Left colon (tissue), 2 donors: Measurements from ENCODE around the gene LRFN3. TPM values are rescaled to one million over a fixed set of nuclear protein-coding genes. Genes with fewer than 3 reads are reported as not detected.

ENCODE experiments used
- ATAC-seq: fragments of 200-7000 bp; cut with Tn5 transposase; one replicate; pipeline ENCODE4 v1.9.1; 2020; ENCODE audit warnings: mild to moderate bottlenecking, moderate library complexity
- DNase-seq, 2 donors: peaks; one replicate each; pipeline ENCODE4 v3.0.0-alpha.2; 2020
- intact Hi-C, 2 donors: fragments of 100-400 bp; cut with DNase I in 1 of 2; cut with micrococcal nuclease in 1 of 2; formaldehyde crosslinking; loops; one replicate each; pipeline versions ENCODE4 v1.11.2 to v1.14.0; 2022; cut with DNase I, micrococcal nuclease
- total RNA-seq, 2 donors: library from RNA; stranded (reverse); fragmentation: NEBNext Ultra II Directional; extraction: Animal tissue kit (Norgen Biotek cat#: 25700); gene quantifications; one replicate each; pipeline ENCODE4 v1.2.1, GENCODE V29; 2021
- donor health status: DM: no; HTN: no; CAD: no.
- donor health status: DM: yes; HTN: yes; CAD: no.

LRFN3 gene
- total RNA-seq, 2 donors from 2014 or later: 12.5 to 14.7 TPM

GRCh38 chr19:35990771-35991730 lies 54.9 kb downstream of the LRFN3 start:
- intact Hi-C loops: no loop called here
- ATAC-seq: no peak
- DNase-seq: no peak

GRCh38 chr19:35991731-35992450 lies 55.7 kb downstream of the LRFN3 start:
- intact Hi-C loops: no loop called here
- DNase-seq (no peak), ATAC-seq (no peak)

- DNase-seq (no peak), ATAC-seq (no peak)
- intact Hi-C loops: no loop called here
Observed at GRCh38 chr19:35992907-35993765, 57.0 kb downstream of the LRFN3 start.

- intact Hi-C loops: no loop called here
- ATAC-seq (peak; percentile 12), DNase-seq (peak in 1 of 2 donors; percentile 45)
Observed at GRCh38 chr19:35993923-35994598, 57.9 kb downstream of the LRFN3 start.

Other genes starting within 250 kb of the LRFN3 start
- 1 to 10 TPM in 1 of 2 donors, under 1 TPM in 1; 0.15 to 1.1 TPM for gene ZBTB32, start 231.8 kb upstream of the LRFN3 start, total RNA-seq
- gene KMT2B, start 218.4 kb upstream of the LRFN3 start, total RNA-seq: 10 to 100 TPM; 34.8 to 40.1 TPM
- 1 to 10 TPM; 4.1 to 7.7 TPM for gene IGFLR1, start 193.9 kb upstream of the LRFN3 start, total RNA-seq
- gene U2AF1L4, start 191.0 kb upstream of the LRFN3 start, total RNA-seq: 10 to 100 TPM; 14.5 to 17.3 TPM
- gene PSENEN, start 190.7 kb upstream of the LRFN3 start, total RNA-seq: 10 to 100 TPM; 82.2 to 86.0 TPM
- 1 to 10 TPM; 5.9 to 6.1 TPM for gene LIN37, start 187.8 kb upstream of the LRFN3 start, total RNA-seq
- 10 to 100 TPM in 1 of 2 donors, 1 to 10 TPM in 1; 4.5 to 16.4 TPM for gene HSPB6, start 179.3 kb upstream of the LRFN3 start, total RNA-seq
- 10 to 100 TPM; 16.8 to 19.5 TPM for gene PROSER3, start 178.2 kb upstream of the LRFN3 start, total RNA-seq
- 10 to 100 TPM in 1 of 2 donors, 1 to 10 TPM in 1; 9.7 to 10.1 TPM for gene ARHGAP33, start 160.8 kb upstream of the LRFN3 start, total RNA-seq
- not detected for gene PRODH2, start 123.5 kb upstream of the LRFN3 start, total RNA-seq
- gene NPHS1, start 83.9 kb upstream of the LRFN3 start, total RNA-seq: not detected
- gene KIRREL2, start 79.5 kb upstream of the LRFN3 start, total RNA-seq: under 1 TPM in 1 of 2 donors, not detected in 1; 0.11 TPM
- gene APLP1, start 67.8 kb upstream of the LRFN3 start, total RNA-seq: 1 to 10 TPM; 1.8 to 4.7 TPM
- 10 to 100 TPM; 10.0 to 10.1 TPM for gene NFKBID, start 35.8 kb upstream of the LRFN3 start, total RNA-seq
- 1 to 10 TPM; 1.0 to 6.1 TPM for gene HCST, start 33.8 kb upstream of the LRFN3 start, total RNA-seq
- 10 to 100 TPM in 1 of 2 donors, 1 to 10 TPM in 1; 8.2 to 41.3 TPM for gene TYROBP, start 28.1 kb upstream of the LRFN3 start, total RNA-seq
- gene SDHAF1, start 58.8 kb downstream of the LRFN3 start, total RNA-seq: 10 to 100 TPM; 19.6 to 20.0 TPM
- gene SYNE4, start 72.4 kb downstream of the LRFN3 start, total RNA-seq: 1 to 10 TPM; 6.5 to 9.0 TPM
- 10 to 100 TPM; 15.3 to 22.1 TPM for gene ALKBH6, start 77.8 kb downstream of the LRFN3 start, total RNA-seq
- 10 to 100 TPM in 1 of 2 donors, 1 to 10 TPM in 1; 3.1 to 10.6 TPM for gene CLIP3, start 96.5 kb downstream of the LRFN3 start, total RNA-seq
- gene THAP8, start 117.9 kb downstream of the LRFN3 start, total RNA-seq: 1 to 10 TPM; 3.6 to 4.5 TPM
- 1 to 10 TPM in 1 of 2 donors, under 1 TPM in 1; 0.84 to 4.5 TPM for gene WDR62, start 118.5 kb downstream of the LRFN3 start, total RNA-seq
- gene OVOL3, start 174.8 kb downstream of the LRFN3 start, total RNA-seq: not detected
- 10 to 100 TPM; 39.4 to 42.7 TPM for gene POLR2I, start 178.5 kb downstream of the LRFN3 start, total RNA-seq
- 100 to 1,000 TPM in 1 of 2 donors, 10 to 100 TPM in 1; 90.0 to 102 TPM for gene TBCB, start 179.1 kb downstream of the LRFN3 start, total RNA-seq
- gene CAPNS1, start 203.7 kb downstream of the LRFN3 start, total RNA-seq: 100 to 1,000 TPM; 757 to 814 TPM
- 10 to 100 TPM in 1 of 2 donors, 1 to 10 TPM in 1; 5.5 to 21.3 TPM for gene COX7A1, start 216.1 kb downstream of the LRFN3 start, total RNA-seq